Fibroblast of lung (primary cell): ENCODE data around the gene RAB40B.

ENCODE experiments used
- CTCF ChIP-seq, 2 donors: IDR thresholded peaks in 1 of 2; conservative IDR thresholded peaks in 1 of 2; 1 replicate in 1 of 2; 2 replicates in 1 of 2; pipeline ENCODE4 v1.5.1; 2011 to 2012; ENCODE audit warnings: low read length in 2 of 2, control low read depth in 1 of 2, inconsistent platforms in 1 of 2, low read depth in 1 of 2, mild to moderate bottlenecking in 1 of 2
- EZH2 ChIP-seq: IDR thresholded peaks from 2 replicates; pipeline ENCODE4 v1.5.1; 2012; ENCODE audit warnings: low read length, control low read depth, mild to moderate bottlenecking; ENCODE audit errors: missing control alignments

GRCh38 chr17:82614095-82614631, 84.3 kb downstream of the RAB40B start:
- no peak for TF ChIP-seq CTCF (conservative IDR thresholded peaks at IDR 0.05 in 1 of 2, IDR thresholded peaks at IDR 0.05 in 1 of 2; ENCODE audit: low read depth in 1 of 2, low read length in 2 of 2)
- TF ChIP-seq EZH2, result no peak
